Small intestine (tissue), 7 donors: ENCODE measurements around the gene DOHH. TPM values are rescaled to one million over a fixed set of nuclear protein-coding genes. Genes with fewer than 3 reads are reported as not detected.

Experiments used
- DNase-seq, 2 donors: peaks; one replicate each; pipeline versions ENCODE4 v3.0.0 to v3.0.0-alpha.2; 2013
- FAIRE-seq: peaks from 2 replicates; lab custom pipeline; 2012; peaks lifted over from hg19 to GRCh38; lab: Jason Lieb, UNC
- H3K27ac ChIP-seq, 3 donors: one replicate each; pipeline ENCODE4 v1.5.1; 2013; ENCODE audit warnings: low read length in 2 of 3, mild to moderate bottlenecking in 2 of 3, control low read depth in 1 of 3, inconsistent platforms in 1 of 3, low read depth in 1 of 3, moderate library complexity in 1 of 3
- H3K27me3 ChIP-seq, 3 donors: one replicate each; pipeline ENCODE4 v1.6.1; 2013; ENCODE audit warnings: low read length in 3 of 3, inconsistent platforms in 1 of 3; ENCODE audit not compliant: control insufficient read depth in 3 of 3, insufficient read depth in 3 of 3
- H3K36me3 ChIP-seq, 3 donors: one replicate each; pipeline ENCODE4 v1.6.1; 2013; ENCODE audit warnings: low read length in 3 of 3, inconsistent platforms in 1 of 3, low read depth in 1 of 3, mild to moderate bottlenecking in 1 of 3, moderate library complexity in 1 of 3; ENCODE audit not compliant: control insufficient read depth in 3 of 3, insufficient read depth in 2 of 3
- H3K4me1 ChIP-seq, 3 donors: one replicate each; pipeline ENCODE4 v1.6.1; 2013; ENCODE audit warnings: low read length in 2 of 3, inconsistent platforms in 1 of 3, low read depth in 1 of 3, mild to moderate bottlenecking in 1 of 3, moderate library complexity in 1 of 3; ENCODE audit not compliant: control insufficient read depth in 3 of 3, insufficient read depth in 2 of 3
- H3K4me3 ChIP-seq, 3 donors: one replicate each; pipeline ENCODE4 v1.5.1; 2013; ENCODE audit warnings: low read length in 3 of 3, control low read depth in 1 of 3, inconsistent platforms in 1 of 3, low read depth in 1 of 3, mild to moderate bottlenecking in 1 of 3, moderate library complexity in 1 of 3
- H3K9me3 ChIP-seq, 2 donors: one replicate each; pipeline ENCODE4 v1.6.1; 2013; ENCODE audit warnings: low read depth in 1 of 2, low read length in 1 of 2; ENCODE audit not compliant: control insufficient read depth in 2 of 2, insufficient read depth in 1 of 2
- WGBS, 3 donors: extraction: QIAGEN DNeasy Blood & Tissue Kit; methylation state at CpG; one replicate each; pipeline ENCODE4 v1.1.7; 2013; 5-methylcytosine and 5-hydroxymethylcytosine counted together
- polyA plus RNA-seq, 4 donors: library from polyadenylated mRNA; stranded (reverse) in 3 of 4; unstranded in 1 of 4; fragments of 200-250 nt in 3 of 4; fragments of 120-200 nt in 1 of 4; gene quantifications; one replicate each; pipeline versions ENCODE4 v1.2.1 to v1.2.3, GENCODE V29; 2013
- donor health status: healthy with polysubstance abuse.
- donor health status: control.
- donor health status: control.
- donor health status: Bipolar disorder and iron deficiency.
- donor health status: healthy.

Gene DOHH
- polyA plus RNA-seq, 4 donors: 5.4 to 18.4 (median 8.4) TPM

DNA sequence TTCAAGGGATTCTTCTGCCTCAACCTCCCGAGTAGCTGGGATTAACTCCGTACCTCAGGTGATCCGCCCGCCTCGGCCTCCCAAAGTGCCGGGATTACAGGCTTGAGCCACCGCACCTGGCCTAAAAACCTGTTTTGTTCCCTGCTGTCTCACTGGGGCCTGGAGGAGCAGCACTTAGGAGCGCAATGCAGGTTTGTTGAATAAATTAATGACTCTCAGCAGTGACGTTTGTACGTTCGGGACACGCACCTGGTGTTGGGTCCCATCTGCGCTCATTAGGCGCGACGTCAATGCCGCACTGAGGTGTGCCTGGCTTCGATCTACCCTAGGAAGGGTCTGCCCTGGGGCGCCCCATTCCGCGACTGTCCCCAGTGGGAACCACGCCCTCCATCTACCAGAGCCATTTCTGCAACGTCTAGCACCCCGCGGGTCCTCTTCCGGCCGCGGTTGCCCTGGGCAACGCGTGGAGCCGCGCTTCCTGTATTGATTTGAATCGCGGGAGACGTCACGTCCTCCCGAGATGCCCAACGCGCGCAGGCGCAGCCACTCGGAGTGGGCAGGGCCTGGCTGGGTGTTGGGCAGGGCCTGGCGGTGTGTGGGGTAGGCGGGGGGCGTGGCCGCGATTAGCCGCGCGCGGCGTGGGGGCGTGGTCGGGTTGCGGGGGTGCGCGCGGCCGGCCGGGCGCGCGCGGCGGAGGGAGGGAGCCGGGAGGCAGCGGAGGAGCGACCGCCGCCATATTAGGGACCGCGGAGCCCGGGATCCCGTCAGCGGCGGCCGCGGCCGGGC, 5.3 kb upstream of the DOHH start, which contains the start of gene FZR1:
Gene FZR1 (plus strand): TSS at position 714 of the 786 bp plus-strand sequence. CDS start 16,679 bp downstream, outside the sequence.
- 1 to 2% (median 1%) methylated on average over 56 to 79 of the region's 79 CpGs for WGBS, 3 donors

DNA sequence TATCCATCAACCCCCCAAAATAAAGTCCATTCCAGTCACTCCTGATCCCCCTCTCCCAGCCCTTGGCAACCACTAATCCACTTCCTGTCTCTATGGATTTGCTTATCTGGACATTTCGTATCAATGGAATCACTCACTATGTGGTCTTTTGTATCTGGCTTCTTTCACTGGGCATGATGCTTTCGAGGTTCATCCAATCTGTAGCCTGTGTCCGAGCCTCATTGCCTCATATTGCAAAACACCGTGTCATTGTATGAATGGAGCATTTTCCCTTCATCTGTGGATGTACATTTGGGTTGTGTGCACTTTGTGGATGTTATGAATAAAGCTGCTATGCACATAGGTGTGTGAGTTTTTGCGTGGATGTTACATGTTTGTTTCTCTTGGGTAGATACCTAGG, 4.3 kb upstream of the DOHH start:
- FAIRE-seq (no peak), DNase-seq (peak in 1 of 2 donors; percentile 22)
- Histone ChIP-seq H3K4me1 (peaks cover 0 to 16% (median 4%) of the 10 kb centered on the region in 3 donors), H3K27ac (no peak overlapping the region), H3K36me3 (peaks cover under 1 to 16% (median 2%) of the 10 kb centered on the region in 3 donors), H3K4me3 (no peak overlapping the region), H3K9me3 (no peaks in the 10 kb centered on the region), H3K27me3 (no peaks in the 10 kb centered on the region)
- whole genome bisulfite sequencing, 3 donors: 77 to 89% (median 83%) methylated on average over 5 of the region's 5 CpGs

More for the DNA sequence above, 5.3 kb upstream of the DOHH start, which contains the start of gene FZR1:
- Histone ChIP-seq H3K27me3 (no peaks in the 10 kb centered on the region), H3K4me3 (peak within 1 kb of the TSS; percentile 95 to 96 (median 96)), H3K4me1 (peaks cover 0 to 15% (median 4%) of the 10 kb centered on the region in 3 donors), H3K27ac (peak within 1 kb of the TSS; percentile 91 to 95 (median 91)), H3K9me3 (no peaks in the 10 kb centered on the region), H3K36me3 (peaks cover 2 to 26% (median 2%) of the 10 kb centered on the region in 3 donors)
- DNase-seq (peak; percentile 99 to 100), FAIRE-seq (no peak)

DNA sequence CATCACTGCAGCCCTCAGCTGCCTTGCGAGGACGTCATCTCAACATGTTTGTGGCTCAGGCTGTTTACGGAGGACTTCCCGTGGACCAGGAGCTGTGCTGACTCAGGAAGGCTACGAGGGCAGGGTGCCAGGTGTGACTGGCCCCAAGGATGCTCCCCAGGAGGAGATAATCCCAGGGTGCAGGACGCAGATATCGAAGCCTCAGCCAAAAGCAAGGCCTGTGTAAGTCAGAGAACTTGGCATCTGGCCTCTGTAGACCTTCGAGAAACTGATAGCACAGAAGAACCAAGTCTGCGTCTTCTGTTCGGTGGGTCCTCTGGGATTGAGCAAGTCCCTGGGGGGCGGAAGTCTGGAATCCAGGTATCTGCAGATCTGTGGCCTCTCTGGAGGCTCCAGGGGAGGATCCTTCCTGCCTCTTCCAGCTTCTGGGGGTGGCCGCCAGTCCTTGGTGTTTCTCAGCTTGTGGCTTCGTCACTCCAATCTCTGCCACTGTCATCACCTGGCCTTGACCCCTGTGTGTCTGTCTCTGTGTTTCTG, 2.6 kb upstream of the DOHH start:
- no peak overlapping the region for H3K27ac ChIP-seq

DNA sequence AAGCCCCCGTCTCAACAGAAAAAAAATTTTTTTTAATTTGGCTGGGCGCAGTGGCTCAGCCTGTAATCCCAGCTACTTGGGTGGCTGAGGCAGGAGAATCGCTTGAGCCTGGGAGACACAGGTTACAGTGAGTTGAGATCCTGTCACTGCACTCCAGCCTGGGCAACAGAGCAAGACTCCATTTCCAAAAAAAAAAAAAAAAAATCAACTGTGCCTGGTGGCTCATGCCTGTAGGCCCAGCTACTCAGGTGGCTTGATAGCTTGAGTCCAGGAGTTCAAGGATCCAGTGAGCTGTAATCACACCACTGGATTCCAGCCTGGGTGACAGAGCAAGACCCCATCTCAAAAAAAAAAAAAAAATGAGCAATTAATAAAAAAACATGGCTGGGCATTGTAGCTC, 1.3 kb upstream of the DOHH start:
- Histone ChIP-seq H3K36me3 (peaks cover 0 to 13% (median 0%) of the 10 kb centered on the region in 3 donors), H3K4me1 (peaks cover 0 to 4% (median 0%) of the 10 kb centered on the region in 3 donors), H3K9me3 (no peaks in the 10 kb centered on the region), H3K27ac (no peak overlapping the region), H3K27me3 (no peaks in the 10 kb centered on the region), H3K4me3 (no peak overlapping the region)
- DNase-seq: no peak
- WGBS, 3 donors: 86 to 92% (median 89%) methylated on average over 3 of the region's 3 CpGs
- FAIRE-seq: no peak

More for the DNA sequence above, 2.6 kb upstream of the DOHH start:
- 80 to 88% (median 84%) methylated on average over 13 of the region's 13 CpGs for WGBS, 3 donors
- H3K36me3 ChIP-seq: peaks cover 0 to under 1% (median 0%) of the 10 kb centered on the region in 3 donors
- no peaks in the 10 kb centered on the region for H3K27me3 ChIP-seq
- no peaks in the 10 kb centered on the region for H3K9me3 ChIP-seq
- FAIRE-seq (no peak), DNase-seq (no peak)
- H3K4me1 ChIP-seq: peaks cover 0 to 9% (median 0%) of the 10 kb centered on the region in 3 donors
- no peak overlapping the region for H3K4me3 ChIP-seq

DNA sequence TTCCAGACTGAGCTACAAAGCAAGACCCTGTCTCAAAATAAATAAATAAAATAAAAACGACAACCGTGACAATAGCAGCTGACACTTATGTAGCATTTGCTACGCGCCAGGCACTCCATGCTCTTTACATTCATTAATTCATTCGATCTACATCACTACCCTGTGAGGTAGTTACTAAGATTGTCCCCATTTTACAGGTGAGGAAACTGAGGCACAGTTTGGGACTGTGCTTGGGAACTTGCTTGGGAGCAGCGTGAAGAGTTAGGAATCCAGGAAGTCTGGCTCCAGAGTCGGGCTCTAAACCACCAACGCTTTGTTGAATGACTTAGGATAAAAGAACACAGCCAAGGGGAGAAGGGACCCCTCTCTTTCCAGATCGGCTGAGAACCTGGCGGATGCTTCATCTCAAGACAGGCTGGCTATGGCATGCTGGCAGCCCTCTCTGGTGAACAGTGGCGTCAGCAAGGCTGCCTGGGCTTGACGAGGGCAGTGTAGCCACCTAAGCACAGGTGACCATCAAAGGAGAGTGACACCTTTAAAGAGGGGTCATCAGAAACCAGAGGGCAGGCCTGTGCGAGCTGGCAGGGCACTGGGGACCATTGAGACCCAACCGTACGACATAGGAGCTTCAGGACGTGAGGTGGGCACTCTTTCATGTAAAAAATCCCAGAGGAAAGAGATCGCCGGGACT, 591 bp downstream of the DOHH start:
- no peak for FAIRE-seq
- H3K36me3 ChIP-seq: peaks cover 0 to 32% (median 0%) of the 10 kb centered on the region in 3 donors
- peak overlapping the region; percentile 67 to 96 (median 86) for H3K27ac ChIP-seq
- peaks cover 0 to 4% (median 0%) of the 10 kb centered on the region in 3 donors for H3K4me1 ChIP-seq
- DNase-seq: no peak
- peak overlapping the region; percentile 63 to 96 (median 66) for H3K4me3 ChIP-seq
- WGBS, 3 donors: 23 to 24% (median 23%) methylated on average over 18 of the region's 18 CpGs
- no peaks in the 10 kb centered on the region for H3K9me3 ChIP-seq
- H3K27me3 ChIP-seq: no peaks in the 10 kb centered on the region

DNA sequence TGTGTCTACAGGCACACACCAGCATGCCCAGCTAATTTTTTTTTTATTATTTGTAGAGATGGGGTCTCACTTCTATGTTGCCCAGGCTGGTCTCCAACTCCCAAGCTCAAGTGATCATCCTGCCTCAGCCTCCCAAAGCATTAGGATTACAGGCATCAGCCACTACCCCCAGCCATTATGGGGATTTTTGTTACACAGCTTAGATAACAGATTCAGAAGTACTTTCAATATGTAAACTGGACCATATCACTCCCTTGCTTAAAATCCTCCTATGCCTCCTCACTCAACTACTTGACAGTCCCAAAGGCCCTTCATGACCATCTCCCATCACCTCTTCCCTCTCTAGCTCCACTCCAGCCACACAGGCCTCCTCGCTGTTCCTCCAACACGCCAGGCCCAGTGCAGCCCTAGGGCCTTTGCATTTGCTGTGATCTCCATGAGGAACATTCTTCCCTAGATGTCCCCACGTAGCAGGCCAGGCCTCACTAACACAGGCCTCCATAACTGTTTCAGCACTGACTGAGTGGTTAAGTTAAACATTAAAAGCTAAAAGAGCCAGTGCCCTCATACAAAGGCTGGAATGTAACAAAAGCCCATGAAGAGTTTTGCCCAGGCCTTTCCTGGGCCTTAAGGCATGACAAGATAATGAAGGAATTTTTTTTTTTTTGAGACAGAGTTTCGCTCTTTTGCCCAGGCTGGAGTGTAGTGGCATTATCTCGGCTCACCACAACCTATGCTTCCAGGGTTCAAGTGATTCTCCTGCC, 2.5 kb downstream of the DOHH start:
- no peak for FAIRE-seq

DNA sequence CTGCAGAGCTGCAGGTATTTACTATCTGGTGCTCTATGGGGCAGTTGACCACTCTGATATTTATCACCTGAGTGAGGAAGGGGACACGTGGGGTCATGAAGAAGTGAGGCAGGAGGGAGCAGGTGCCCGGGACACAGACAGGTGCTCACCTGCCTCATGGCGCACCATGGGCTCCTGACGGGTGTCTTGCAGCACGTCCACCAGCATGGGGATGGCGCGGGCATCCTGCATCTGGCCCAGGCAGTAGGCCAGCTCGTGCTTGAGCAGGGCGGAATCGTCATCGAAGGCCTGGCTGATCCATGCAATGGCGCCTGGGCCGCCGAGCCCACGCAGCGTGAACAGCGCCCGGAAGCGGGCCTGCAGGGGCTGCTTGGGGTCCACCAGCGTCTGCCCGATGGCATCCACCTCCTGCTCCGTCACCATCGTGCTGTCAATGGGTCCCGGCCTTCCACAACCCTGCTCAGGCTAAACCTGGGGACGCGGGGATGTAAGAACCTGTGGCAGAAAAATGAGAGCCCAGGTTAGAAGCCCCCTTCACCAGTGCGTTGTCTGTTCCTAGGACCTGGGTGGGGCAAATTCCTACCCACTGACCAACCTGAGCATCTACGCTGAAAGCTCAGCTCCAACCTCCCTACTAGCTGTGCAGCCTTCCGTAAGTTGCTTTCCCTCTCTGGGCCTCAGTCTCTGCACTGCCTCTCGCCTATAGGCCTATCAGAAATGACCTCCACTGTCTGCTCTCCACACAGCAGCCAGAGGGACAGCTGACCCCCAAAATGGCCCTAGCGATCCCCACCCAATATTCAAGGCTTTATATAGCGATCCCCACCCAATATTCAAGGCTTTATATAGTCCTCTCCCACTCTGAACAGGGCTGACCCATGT, 3.8 kb downstream of the DOHH start:
- peaks cover 0 to 4% (median 0%) of the 10 kb centered on the region in 3 donors for H3K4me1 ChIP-seq
- no peaks in the 10 kb centered on the region for H3K9me3 ChIP-seq
- H3K4me3 ChIP-seq: no peak overlapping the region
- no peak overlapping the region for H3K27ac ChIP-seq
- H3K27me3 ChIP-seq: no peaks in the 10 kb centered on the region
- no peak for DNase-seq
- 95 to 97% (median 96%) methylated on average over 31 to 32 of the region's 32 CpGs for WGBS, 3 donors
- no peak for FAIRE-seq
- H3K36me3 ChIP-seq: peaks cover 2 to 61% (median 7%) of the 10 kb centered on the region in 3 donors

More for the DNA sequence above, 2.5 kb downstream of the DOHH start:
- no peak for DNase-seq
- Histone ChIP-seq H3K4me1 (peaks cover 0 to 4% (median 0%) of the 10 kb centered on the region in 3 donors), H3K4me3 (no peak overlapping the region), H3K36me3 (peaks cover 0 to 49% (median 4%) of the 10 kb centered on the region in 3 donors), H3K9me3 (no peaks in the 10 kb centered on the region), H3K27me3 (no peaks in the 10 kb centered on the region), H3K27ac (no peak overlapping the region)
- WGBS, 3 donors: 96 to 98% (median 97%) methylated on average over 5 of the region's 5 CpGs
